ENCODE data around the gene CAMK1G. TPM values are rescaled to one million over a fixed set of nuclear protein-coding genes. Genes with fewer than 3 reads are reported as not detected.

Gene CAMK1G
- total and polyA plus RNA-seq, 9 donors: 0.04 to 0.66 (median 0.31) TPM; not detected in 3

- Histone ChIP-seq H3K27ac (ENCODE audit: low read length) (no peak overlapping the region), H3K36me3 (ENCODE audit: control insufficient read depth, insufficient read depth, low read length) (no peaks in the 10 kb centered on the region), H3K4me1 (ENCODE audit: control insufficient read depth, insufficient read depth, low read length) (peaks cover 48% of the 10 kb centered on the region), H3K27me3 (ENCODE audit: control insufficient read depth, insufficient read depth, low read length) (peaks cover 2% of the 10 kb centered on the region), H3K4me3 (ENCODE audit: low read length) (no peak overlapping the region), H3K9me3 (replicated peaks; ENCODE audit: control insufficient read depth, low read depth, low read length) (no peaks in the 10 kb centered on the region)
- 71% methylated on average over 1 of the region's 6 CpGs for WGBS (ENCODE audit: insufficient coverage)
- DNase-seq: no peak
Observed at GRCh38 chr1:209617755-209618154, 34.2 kb downstream of the CAMK1G start.

GRCh38 chr1:209618291-209618690, 34.8 kb downstream of the CAMK1G start:
- Histone ChIP-seq H3K27ac (ENCODE audit: low read length) (no peak overlapping the region), H3K9me3 (replicated peaks; ENCODE audit: control insufficient read depth, low read depth, low read length) (no peaks in the 10 kb centered on the region), H3K4me3 (ENCODE audit: low read length) (no peak overlapping the region), H3K36me3 (ENCODE audit: control insufficient read depth, insufficient read depth, low read length) (no peaks in the 10 kb centered on the region), H3K27me3 (ENCODE audit: control insufficient read depth, insufficient read depth, low read length) (peaks cover 2% of the 10 kb centered on the region), H3K4me1 (ENCODE audit: control insufficient read depth, insufficient read depth, low read length) (peaks cover 48% of the 10 kb centered on the region)
- no peak for DNase-seq
- 91% methylated on average over 11 of the region's 11 CpGs for WGBS (ENCODE audit: insufficient coverage)

GRCh38 chr1:209618756-209619420, 35.4 kb downstream of the CAMK1G start:
- 86% methylated on average over 6 of the region's 6 CpGs for WGBS (ENCODE audit: insufficient coverage)
- H3K27me3 ChIP-seq (ENCODE audit: control insufficient read depth, insufficient read depth, low read length): peaks cover 2% of the 10 kb centered on the region
- peak; percentile 65 for DNase-seq
- H3K4me1 ChIP-seq (ENCODE audit: control insufficient read depth, insufficient read depth, low read length): peaks cover 54% of the 10 kb centered on the region
- H3K36me3 ChIP-seq (ENCODE audit: control insufficient read depth, insufficient read depth, low read length): no peaks in the 10 kb centered on the region
- no peaks in the 10 kb centered on the region for H3K9me3 ChIP-seq (replicated peaks; ENCODE audit: control insufficient read depth, low read depth, low read length)
- no peak overlapping the region for H3K4me3 ChIP-seq (ENCODE audit: low read length)
- no peak overlapping the region for H3K27ac ChIP-seq (ENCODE audit: low read length)

GRCh38 chr1:209619696-209620486, 36.4 kb downstream of the CAMK1G start:
- DNase-seq: no peak
- no peak overlapping the region for H3K4me3 ChIP-seq (ENCODE audit: low read length)
- no peaks in the 10 kb centered on the region for H3K36me3 ChIP-seq (ENCODE audit: control insufficient read depth, insufficient read depth, low read length)
- H3K9me3 ChIP-seq (replicated peaks; ENCODE audit: control insufficient read depth, low read depth, low read length): no peaks in the 10 kb centered on the region
- peaks cover 2% of the 10 kb centered on the region for H3K27me3 ChIP-seq (ENCODE audit: control insufficient read depth, insufficient read depth, low read length)
- peaks cover 63% of the 10 kb centered on the region for H3K4me1 ChIP-seq (ENCODE audit: control insufficient read depth, insufficient read depth, low read length)
- H3K27ac ChIP-seq (ENCODE audit: low read length): no peak overlapping the region
- 75% methylated on average over 6 of the region's 7 CpGs for WGBS (ENCODE audit: insufficient coverage)

- Histone ChIP-seq H3K36me3 (ENCODE audit: control insufficient read depth, insufficient read depth, low read length) (no peaks in the 10 kb centered on the region), H3K27ac (ENCODE audit: low read length) (no peak overlapping the region), H3K4me3 (ENCODE audit: low read length) (no peak overlapping the region), H3K9me3 (replicated peaks; ENCODE audit: control insufficient read depth, low read depth, low read length) (no peaks in the 10 kb centered on the region), H3K4me1 (ENCODE audit: control insufficient read depth, insufficient read depth, low read length) (peaks cover 69% of the 10 kb centered on the region), H3K27me3 (ENCODE audit: control insufficient read depth, insufficient read depth, low read length) (peaks cover 2% of the 10 kb centered on the region)
- DNase-seq: peak; percentile 38
- WGBS (ENCODE audit: insufficient coverage): 69% methylated on average over 3 of the region's 3 CpGs
Observed at GRCh38 chr1:209620487-209620884, 37.0 kb downstream of the CAMK1G start.

GRCh38 chr1:209621286-209621685, 37.8 kb downstream of the CAMK1G start:
- Histone ChIP-seq H3K4me3 (ENCODE audit: low read length) (no peak overlapping the region), H3K4me1 (ENCODE audit: control insufficient read depth, insufficient read depth, low read length) (peaks cover 76% of the 10 kb centered on the region), H3K36me3 (ENCODE audit: control insufficient read depth, insufficient read depth, low read length) (no peaks in the 10 kb centered on the region), H3K9me3 (replicated peaks; ENCODE audit: control insufficient read depth, low read depth, low read length) (no peaks in the 10 kb centered on the region), H3K27ac (ENCODE audit: low read length) (no peak overlapping the region), H3K27me3 (ENCODE audit: control insufficient read depth, insufficient read depth, low read length) (peaks cover 2% of the 10 kb centered on the region)
- 28% methylated on average over 4 of the region's 4 CpGs for WGBS (ENCODE audit: insufficient coverage)
- DNase-seq: no peak

GRCh38 chr1:209621741-209622655, 38.5 kb downstream of the CAMK1G start:
- Histone ChIP-seq H3K4me1 (ENCODE audit: control insufficient read depth, insufficient read depth, low read length) (peaks cover 77% of the 10 kb centered on the region), H3K27ac (ENCODE audit: low read length) (no peak overlapping the region), H3K27me3 (ENCODE audit: control insufficient read depth, insufficient read depth, low read length) (peaks cover 2% of the 10 kb centered on the region), H3K9me3 (replicated peaks; ENCODE audit: control insufficient read depth, low read depth, low read length) (no peaks in the 10 kb centered on the region), H3K4me3 (ENCODE audit: low read length) (no peak overlapping the region), H3K36me3 (ENCODE audit: control insufficient read depth, insufficient read depth, low read length) (no peaks in the 10 kb centered on the region)
- no peak for DNase-seq
- WGBS (ENCODE audit: insufficient coverage): 71% methylated on average over 11 of the region's 11 CpGs

GRCh38 chr1:209622841-209623829, 39.6 kb downstream of the CAMK1G start:
- no peaks in the 10 kb centered on the region for H3K27me3 ChIP-seq (ENCODE audit: control insufficient read depth, insufficient read depth, low read length)
- peaks cover 78% of the 10 kb centered on the region for H3K4me1 ChIP-seq (ENCODE audit: control insufficient read depth, insufficient read depth, low read length)
- no peak for DNase-seq
- no peak overlapping the region for H3K4me3 ChIP-seq (ENCODE audit: low read length)
- no peaks in the 10 kb centered on the region for H3K36me3 ChIP-seq (ENCODE audit: control insufficient read depth, insufficient read depth, low read length)
- H3K27ac ChIP-seq (ENCODE audit: low read length): no peak overlapping the region
- WGBS (ENCODE audit: insufficient coverage): 80% methylated on average over 17 of the region's 24 CpGs
- H3K9me3 ChIP-seq (replicated peaks; ENCODE audit: control insufficient read depth, low read depth, low read length): no peaks in the 10 kb centered on the region

Measured in muscle of leg (tissue), 11 donors.